BE2C (cell line): ENCODE data around the gene ZNF239.
"Not testable (repeated sequence)": the region's sequence is repeated elsewhere in the genome, so short reads cannot be mapped to it uniquely, and the experiment has no call there.

Experiments used
- DNase-seq: peaks from one replicate; pipeline ENCODE4 v3.0.0-alpha.2; 2020
- H3K27me3 ChIP-seq: fragments of 250-450 bp; sonication (Bioruptor Pico); 2 replicates; pipeline ENCODE4 v1.5.1; 2020; ENCODE audit warnings: mild to moderate bottlenecking
- H3K36me3 ChIP-seq: fragments of 250-450 bp; sonication (Bioruptor Pico); 2 replicates; pipeline ENCODE4 v1.5.1; 2020; ENCODE audit warnings: mild to moderate bottlenecking
- H3K4me1 ChIP-seq: fragments of 250-450 bp; sonication (Bioruptor Pico); 2 replicates; pipeline ENCODE4 v1.5.1; 2020
- H3K4me3 ChIP-seq: 2 replicates; pipeline ENCODE4 v1.5.1; 2011; ENCODE audit warnings: low read depth, low read length
- H3K9me3 ChIP-seq: fragments of 250-450 bp; sonication (Bioruptor Pico); 2 replicates; pipeline ENCODE4 v1.5.1; 2020
- CTCF ChIP-seq: IDR thresholded peaks from 2 replicates; pipeline ENCODE4 v1.5.1; 2012; ENCODE audit warnings: mild to moderate bottlenecking, low read depth, low read length

The ZNF239 gene

GRCh38 chr10:43573250-43574000 is 991 bp downstream of the ZNF239 start:
- Histone ChIP-seq H3K4me1 (no peaks in the 10 kb centered on the region), H3K36me3 (peaks cover 3% of the 10 kb centered on the region; the same call in 1 of the 2 replicates), H3K4me3 (peak overlapping the region; percentile 52), H3K27me3 (no peaks in the 10 kb centered on the region), H3K9me3 (peaks cover 4% of the 10 kb centered on the region)
- DNase-seq = no peak
- TF ChIP-seq CTCF = no peak

DNA sequence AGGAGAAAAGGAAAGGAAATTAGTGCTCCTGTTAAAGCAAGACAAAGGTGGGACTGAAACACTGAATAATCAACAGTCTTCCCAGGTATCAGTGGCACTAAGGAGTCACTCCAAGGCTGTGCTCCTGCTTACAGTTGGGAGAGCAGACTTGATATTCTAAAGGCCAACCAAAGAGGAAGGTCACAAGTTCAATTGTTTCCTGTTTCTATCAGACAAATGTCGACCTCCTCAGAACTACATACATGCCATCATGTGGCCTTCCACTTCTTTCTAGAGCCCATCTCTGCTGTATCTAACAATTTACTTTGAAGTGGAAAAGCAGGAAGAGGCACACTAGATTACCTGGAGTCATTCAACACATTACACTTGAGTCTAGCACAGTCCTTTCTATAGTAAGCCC is 3.4 kb downstream of the ZNF239 start:
- peaks cover 4% of the 10 kb centered on the region for H3K9me3 ChIP-seq
- no peaks in the 10 kb centered on the region for H3K4me1 ChIP-seq
- TF ChIP-seq CTCF = no peak

DNA sequence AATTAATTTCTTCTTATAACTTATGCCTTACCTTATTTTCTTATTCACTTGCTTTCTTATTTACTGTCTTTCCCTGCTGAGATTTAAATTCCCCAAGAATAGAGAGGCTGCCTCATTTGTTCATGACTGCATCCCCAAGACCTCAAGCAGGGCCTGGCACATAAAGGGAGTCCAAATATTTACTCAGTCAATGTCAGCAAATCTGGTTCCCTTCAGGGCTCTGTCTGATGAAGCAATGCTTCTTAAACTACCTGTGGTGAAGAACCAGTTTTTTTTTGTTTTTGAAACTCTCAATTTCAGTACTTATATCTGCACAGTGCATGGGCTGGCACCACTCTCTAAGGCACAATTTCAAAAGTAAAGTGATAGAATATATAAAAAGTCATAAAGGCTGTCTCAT is 4.7 kb downstream of the ZNF239 start:
- TF ChIP-seq CTCF = no peak
- Histone ChIP-seq H3K9me3 (peaks cover 4% of the 10 kb centered on the region), H3K4me3 (no peak overlapping the region), H3K27me3 (no peaks in the 10 kb centered on the region), H3K4me1 (no peaks in the 10 kb centered on the region), H3K36me3 (peaks cover 5% of the 10 kb centered on the region; the same call in 1 of the 2 replicates)
- no peak for DNase-seq

More for the DNA sequence above, 3.4 kb downstream of the ZNF239 start:
- Histone ChIP-seq H3K4me3 (no peak overlapping the region), H3K36me3 (peaks cover 5% of the 10 kb centered on the region; the same call in 1 of the 2 replicates), H3K27me3 (no peaks in the 10 kb centered on the region)
- no peak for DNase-seq

DNA sequence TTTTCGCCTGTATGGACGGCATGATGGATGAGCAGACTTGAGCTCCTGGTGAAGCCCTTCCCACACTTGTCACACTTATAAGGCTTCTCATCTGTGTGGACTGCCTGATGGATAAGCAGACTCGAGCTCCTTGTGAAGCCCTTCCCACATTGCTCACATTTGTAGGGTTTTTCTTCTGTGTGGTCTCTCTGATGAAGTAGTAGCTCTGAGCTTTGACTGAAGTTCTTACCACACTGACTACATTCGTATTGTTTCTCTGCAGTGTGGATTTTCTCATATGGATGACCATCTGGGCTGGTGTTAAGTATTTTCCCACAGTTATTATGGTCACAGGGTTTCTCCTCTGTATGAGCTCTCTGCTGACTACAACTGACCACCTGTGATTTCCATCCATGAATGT is 17.2 kb downstream of the ZNF239 start:
- Histone ChIP-seq H3K4me1 (no peaks in the 10 kb centered on the region), H3K4me3 (no peak overlapping the region), H3K36me3 (peaks cover 16% of the 10 kb centered on the region), H3K27me3 (no peaks in the 10 kb centered on the region), H3K9me3 (no peaks in the 10 kb centered on the region)
- DNase-seq = no peak
- TF ChIP-seq CTCF = no peak

DNA sequence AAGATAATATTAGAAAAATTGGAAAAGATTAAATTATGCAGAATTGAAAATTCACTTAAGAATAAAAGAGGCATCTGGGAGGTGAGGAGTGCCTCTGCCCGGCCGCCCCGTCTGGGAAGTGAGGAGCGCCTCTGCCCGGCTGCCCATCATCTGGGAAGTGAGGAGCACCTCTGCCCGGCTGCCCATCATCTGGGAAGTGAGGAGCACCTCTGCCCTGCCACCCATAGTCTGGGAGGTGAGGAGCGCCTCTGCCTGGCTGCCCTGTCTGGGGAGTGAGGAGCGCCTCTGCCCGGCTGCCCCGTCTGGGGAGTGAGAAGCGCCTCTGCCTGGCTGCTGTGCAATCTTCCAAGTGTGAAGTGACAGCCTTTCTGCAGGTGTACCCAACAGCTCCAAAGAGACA is 30.7 kb downstream of the ZNF239 start:
- not testable (repeated sequence) for H3K27me3 ChIP-seq, H3K4me3 ChIP-seq, DNase-seq, H3K36me3 ChIP-seq, H3K4me1 ChIP-seq, H3K9me3 ChIP-seq

DNA sequence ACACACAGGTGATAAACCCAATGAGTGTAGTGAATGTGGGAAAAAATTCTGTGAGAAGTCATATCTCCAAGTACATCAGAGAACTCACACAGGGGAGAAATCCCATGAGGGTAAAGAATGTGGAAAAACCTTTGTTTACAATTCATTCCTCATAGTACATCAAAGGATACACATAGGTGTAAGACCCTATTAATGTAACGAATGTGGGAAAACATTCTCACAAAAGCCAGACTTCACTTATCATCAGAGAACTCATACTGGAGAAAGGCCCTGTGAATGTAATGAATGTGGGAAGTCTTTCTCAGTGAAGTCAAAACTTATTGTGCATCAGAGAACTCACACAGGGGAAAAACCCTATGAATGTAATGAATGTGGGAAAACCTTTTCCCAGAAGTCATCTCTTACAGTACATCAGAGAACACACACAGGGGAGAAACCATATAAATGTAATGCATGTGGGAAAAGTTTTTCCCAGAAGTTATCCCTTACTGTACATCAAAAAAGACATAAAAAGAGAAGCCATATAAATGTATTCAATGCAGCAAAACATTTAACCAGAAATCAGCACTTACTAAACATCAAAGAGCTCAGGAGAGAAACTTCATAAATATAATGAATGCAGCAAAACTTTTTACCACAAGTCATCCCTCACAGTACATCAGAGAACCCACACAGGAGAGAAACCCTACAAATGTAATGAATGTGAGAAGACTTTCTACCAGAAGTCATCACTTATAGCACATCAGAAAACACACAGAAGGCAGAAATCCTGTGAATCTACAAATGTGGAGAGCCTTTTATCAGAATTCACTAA is 49.8 kb downstream of the ZNF239 start:
- no peak for DNase-seq
- Histone ChIP-seq H3K27me3 (no peaks in the 10 kb centered on the region), H3K4me1 (no peaks in the 10 kb centered on the region), H3K36me3 (no peaks in the 10 kb centered on the region), H3K4me3 (no peak overlapping the region), H3K9me3 (no peaks in the 10 kb centered on the region; the same call in none of the 2 replicates)
- no peak for TF ChIP-seq CTCF
